ENCODE results near the gene MTREX.

DNA sequence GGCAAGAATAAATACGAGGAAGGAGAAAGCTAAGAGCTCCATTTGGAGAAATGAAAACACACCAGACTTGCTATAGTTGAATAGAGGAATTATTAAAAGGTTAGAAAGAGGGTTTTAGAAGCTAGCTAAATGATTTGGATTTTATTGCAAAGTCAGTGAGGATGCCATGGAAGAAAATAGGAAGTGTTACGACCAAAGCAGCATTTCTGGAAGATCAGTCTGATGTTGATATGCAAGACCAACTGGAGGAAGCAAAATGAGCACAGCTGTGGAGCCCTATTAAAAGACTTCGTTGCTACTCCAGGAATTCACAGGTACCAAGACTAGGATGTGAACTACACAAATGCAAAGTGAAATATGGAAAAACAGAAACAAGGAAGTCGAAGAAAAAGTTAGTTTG, 2.4 kb upstream of the MTREX start:
- TF ChIP-seq POLR2AphosphoS5 (IDR thresholded peaks at IDR 0.05; ENCODE audit: low read depth, low read length), result no peak
- no peak for TF ChIP-seq TAF1 (IDR thresholded peaks at IDR 0.05; ENCODE audit: borderline replicate concordance, low read depth, low read length)
- no peak for TF ChIP-seq POLR2A (IDR thresholded peaks at IDR 0.05; ENCODE audit: low read depth, low read length)

All from GM12892 (cell line).